Tibial nerve (tissue), 4 donors: ENCODE results near the gene FSCB. TPM values are rescaled to one million over a fixed set of nuclear protein-coding genes. Genes with fewer than 3 reads are reported as not detected.

ENCODE experiments used
- DNase-seq, 2 donors: peaks; one replicate each; pipeline ENCODE4 v3.0.0-alpha.2; 2019; ENCODE audit warnings: low spot score in 2 of 2
- H3K27ac ChIP-seq, 4 donors: fragments of 200-600 bp; sonication (generic) in 3 of 4; one replicate each; pipeline ENCODE4 v1.5.1; 2017 to 2019; ENCODE audit warnings: mild to moderate bottlenecking in 1 of 4
- H3K27me3 ChIP-seq, 2 donors: fragments of 200-600 bp; sonication (generic) in 1 of 2; one replicate each; pipeline versions ENCODE4 v1.5.1 to v1.6.0; 2017 to 2019
- H3K36me3 ChIP-seq, 3 donors: fragments of 200-600 bp; sonication (generic); one replicate each; pipeline ENCODE4 v1.5.1; 2018 to 2019
- H3K4me1 ChIP-seq, 4 donors: fragments of 200-600 bp; sonication (generic) in 3 of 4; one replicate each; pipeline ENCODE4 v1.5.1; 2017 to 2019
- H3K4me3 ChIP-seq, 4 donors: fragments of 200-600 bp; sonication (generic) in 3 of 4; one replicate each; pipeline ENCODE4 v1.5.1; 2017 to 2019; ENCODE audit warnings: mild to moderate bottlenecking in 1 of 4, moderate library complexity in 1 of 4
- H3K9me3 ChIP-seq, 4 donors: fragments of 200-600 bp; sonication (generic) in 3 of 4; one replicate each; pipeline ENCODE4 v1.5.1; 2017 to 2019
- EP300 ChIP-seq, 2 donors: sonication (generic); formaldehyde crosslinking; IDR thresholded peaks; one replicate each; pipeline ENCODE4 v1.6.1; 2017; ENCODE audit warnings: antibody characterized with exemption in 2 of 2, mild to moderate bottlenecking in 1 of 2
- POLR2A ChIP-seq, 2 donors: fragments of 450-650 bp; IDR thresholded peaks; one replicate each; pipeline ENCODE4 v1.6.1; 2017; ENCODE audit warnings: antibody characterized with exemption in 2 of 2, mild to moderate bottlenecking in 2 of 2, moderate library complexity in 2 of 2
- WGBS, 2 donors: methylation state at CpG; one replicate each; pipeline ENCODE4 v1.1.5; 2018; 5-methylcytosine and 5-hydroxymethylcytosine counted together
- total RNA-seq, 4 donors: library from RNA; depleted of rRNA; stranded (reverse); fragments of >200 nt; gene quantifications; one replicate each; pipeline ENCODE4 v1.1.0, GENCODE V29; 2016
- TF ChIP-seq, protein P1 (sequence below), 5 experiments: fragments of 200-600 bp in 3 of 5; fragments of 450-650 bp in 2 of 5; sonication (generic) in 3 of 5; IDR thresholded peaks; one replicate each; pipeline ENCODE4 v1.5.1; 2016 to 2019; ENCODE audit warnings: antibody characterized with exemption in 5 of 5, mild to moderate bottlenecking in 3 of 5, moderate library complexity in 2 of 5

FSCB gene, protein sequence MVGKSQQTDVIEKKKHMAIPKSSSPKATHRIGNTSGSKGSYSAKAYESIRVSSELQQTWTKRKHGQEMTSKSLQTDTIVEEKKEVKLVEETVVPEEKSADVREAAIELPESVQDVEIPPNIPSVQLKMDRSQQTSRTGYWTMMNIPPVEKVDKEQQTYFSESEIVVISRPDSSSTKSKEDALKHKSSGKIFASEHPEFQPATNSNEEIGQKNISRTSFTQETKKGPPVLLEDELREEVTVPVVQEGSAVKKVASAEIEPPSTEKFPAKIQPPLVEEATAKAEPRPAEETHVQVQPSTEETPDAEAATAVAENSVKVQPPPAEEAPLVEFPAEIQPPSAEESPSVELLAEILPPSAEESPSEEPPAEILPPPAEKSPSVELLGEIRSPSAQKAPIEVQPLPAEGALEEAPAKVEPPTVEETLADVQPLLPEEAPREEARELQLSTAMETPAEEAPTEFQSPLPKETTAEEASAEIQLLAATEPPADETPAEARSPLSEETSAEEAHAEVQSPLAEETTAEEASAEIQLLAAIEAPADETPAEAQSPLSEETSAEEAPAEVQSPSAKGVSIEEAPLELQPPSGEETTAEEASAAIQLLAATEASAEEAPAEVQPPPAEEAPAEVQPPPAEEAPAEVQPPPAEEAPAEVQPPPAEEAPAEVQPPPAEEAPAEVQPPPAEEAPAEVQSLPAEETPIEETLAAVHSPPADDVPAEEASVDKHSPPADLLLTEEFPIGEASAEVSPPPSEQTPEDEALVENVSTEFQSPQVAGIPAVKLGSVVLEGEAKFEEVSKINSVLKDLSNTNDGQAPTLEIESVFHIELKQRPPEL
- 1 to 10 TPM in 1 of 4 donors, under 1 TPM in 3; 0.30 to 2.2 (median 0.54) TPM for total RNA-seq

DNA sequence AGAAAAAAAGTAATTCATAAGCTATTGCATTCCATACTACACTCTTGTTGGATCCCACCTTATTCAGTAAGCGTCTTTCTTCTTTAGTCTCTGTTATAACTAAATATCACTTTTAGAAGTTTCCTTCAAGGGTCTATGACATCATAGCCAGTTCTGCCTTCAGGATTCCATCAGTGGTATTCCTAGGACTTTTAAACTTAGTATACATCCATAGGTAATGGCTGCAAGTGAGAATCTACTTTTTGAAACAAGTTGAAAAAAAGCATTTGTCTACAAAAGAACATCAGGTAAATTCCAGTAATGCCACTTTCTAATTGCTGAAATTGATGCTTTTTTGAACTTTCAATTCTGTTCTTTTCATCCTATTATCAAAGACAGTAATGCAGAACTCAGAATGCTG lies at the start of gene FSCB:
TSS of gene FSCB (minus strand) at position 101 of the 400 bp plus-strand sequence. CDS start 296 bp downstream, outside the sequence.
- Histone ChIP-seq H3K27me3 (no peaks in the 10 kb centered on the region), H3K9me3 (peaks cover 0 to 6% (median 0%) of the 10 kb centered on the region in 4 donors), H3K4me3 (no peak within 1 kb of the TSS), H3K27ac (no peak within 1 kb of the TSS), H3K4me1 (no peaks in the 10 kb centered on the region), H3K36me3 (no peaks in the 10 kb centered on the region)
- 93 to 94% methylated on average over 1 of the region's 1 CpG for WGBS, 2 donors
- TF ChIP-seq POLR2A (IDR thresholded peaks at IDR 0.05): no peak
- TF ChIP-seq EP300 (IDR thresholded peaks at IDR 0.05): no peak
- TF ChIP-seq, protein P1, sequence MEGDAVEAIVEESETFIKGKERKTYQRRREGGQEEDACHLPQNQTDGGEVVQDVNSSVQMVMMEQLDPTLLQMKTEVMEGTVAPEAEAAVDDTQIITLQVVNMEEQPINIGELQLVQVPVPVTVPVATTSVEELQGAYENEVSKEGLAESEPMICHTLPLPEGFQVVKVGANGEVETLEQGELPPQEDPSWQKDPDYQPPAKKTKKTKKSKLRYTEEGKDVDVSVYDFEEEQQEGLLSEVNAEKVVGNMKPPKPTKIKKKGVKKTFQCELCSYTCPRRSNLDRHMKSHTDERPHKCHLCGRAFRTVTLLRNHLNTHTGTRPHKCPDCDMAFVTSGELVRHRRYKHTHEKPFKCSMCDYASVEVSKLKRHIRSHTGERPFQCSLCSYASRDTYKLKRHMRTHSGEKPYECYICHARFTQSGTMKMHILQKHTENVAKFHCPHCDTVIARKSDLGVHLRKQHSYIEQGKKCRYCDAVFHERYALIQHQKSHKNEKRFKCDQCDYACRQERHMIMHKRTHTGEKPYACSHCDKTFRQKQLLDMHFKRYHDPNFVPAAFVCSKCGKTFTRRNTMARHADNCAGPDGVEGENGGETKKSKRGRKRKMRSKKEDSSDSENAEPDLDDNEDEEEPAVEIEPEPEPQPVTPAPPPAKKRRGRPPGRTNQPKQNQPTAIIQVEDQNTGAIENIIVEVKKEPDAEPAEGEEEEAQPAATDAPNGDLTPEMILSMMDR (IDR thresholded peaks at IDR 0.05): no peak
- no peak for DNase-seq

DNA sequence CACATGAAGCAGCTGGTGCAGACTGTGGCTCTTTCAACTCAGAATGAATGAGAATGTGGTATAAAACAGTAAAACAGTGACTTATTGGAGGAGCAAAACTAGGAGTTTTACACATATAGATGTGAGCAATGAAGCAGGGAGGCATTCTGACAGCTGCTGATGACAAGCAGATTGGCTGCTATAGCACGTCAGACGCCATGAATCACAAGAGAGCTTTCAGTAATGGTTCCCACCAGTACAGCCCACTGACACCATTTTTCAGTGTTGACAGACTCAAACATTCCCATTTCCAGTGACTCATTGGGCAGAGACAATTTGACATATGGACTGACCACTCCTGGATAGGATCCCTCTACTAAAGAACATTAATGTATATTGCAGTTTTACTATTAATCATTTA lies 24.6 kb upstream of the FSCB start:
- TF ChIP-seq, protein P1 (IDR thresholded peaks at IDR 0.05): no peak
- TF ChIP-seq POLR2A (IDR thresholded peaks at IDR 0.05): no peak
- no peak for TF ChIP-seq EP300 (IDR thresholded peaks at IDR 0.05)
- H3K27me3 ChIP-seq: no peaks in the 10 kb centered on the region
- peak overlapping the region in 2 of 4 donors; percentile 81 to 85 for H3K27ac ChIP-seq
- peaks cover 0 to 22% (median 9%) of the 10 kb centered on the region in 4 donors for H3K4me1 ChIP-seq
- H3K36me3 ChIP-seq: no peaks in the 10 kb centered on the region
- no peaks in the 10 kb centered on the region for H3K9me3 ChIP-seq
- DNase-seq: no peak
- WGBS, 2 donors: 85 to 95% methylated on average over 2 of the region's 2 CpGs
- H3K4me3 ChIP-seq: no peak overlapping the region

DNA sequence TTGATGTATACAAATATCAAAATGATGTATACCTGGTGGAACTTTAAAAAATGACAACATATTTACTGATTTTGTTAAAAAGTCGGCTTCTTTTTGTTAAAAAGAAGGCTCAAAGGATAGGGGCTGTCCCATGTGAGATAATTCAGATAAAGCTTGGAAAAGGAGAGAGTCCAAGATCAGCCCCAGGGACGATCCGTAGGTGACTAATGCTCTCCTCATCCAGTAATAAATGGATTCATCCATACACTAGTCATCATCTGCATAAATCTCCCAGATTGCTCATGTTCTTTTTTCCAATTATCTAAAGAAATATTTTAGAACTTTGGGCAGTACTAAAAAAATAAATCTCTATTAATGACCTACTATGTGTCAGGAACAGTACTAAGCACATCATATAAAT lies 23.4 kb upstream of the FSCB start:
- Histone ChIP-seq H3K4me3 (no peak overlapping the region), H3K27ac (peak overlapping the region; percentile 31 to 85 (median 65)), H3K4me1 (peaks cover 0 to 22% (median 9%) of the 10 kb centered on the region in 4 donors), H3K36me3 (no peaks in the 10 kb centered on the region), H3K9me3 (no peaks in the 10 kb centered on the region), H3K27me3 (no peaks in the 10 kb centered on the region)
- WGBS, 2 donors: 73 to 78% methylated on average over 3 of the region's 3 CpGs
- TF ChIP-seq POLR2A (IDR thresholded peaks at IDR 0.05) (no peak), EP300 (IDR thresholded peaks at IDR 0.05) (no peak)
- TF ChIP-seq, protein P1 (IDR thresholded peaks at IDR 0.05): no peak
- DNase-seq: no peak

DNA sequence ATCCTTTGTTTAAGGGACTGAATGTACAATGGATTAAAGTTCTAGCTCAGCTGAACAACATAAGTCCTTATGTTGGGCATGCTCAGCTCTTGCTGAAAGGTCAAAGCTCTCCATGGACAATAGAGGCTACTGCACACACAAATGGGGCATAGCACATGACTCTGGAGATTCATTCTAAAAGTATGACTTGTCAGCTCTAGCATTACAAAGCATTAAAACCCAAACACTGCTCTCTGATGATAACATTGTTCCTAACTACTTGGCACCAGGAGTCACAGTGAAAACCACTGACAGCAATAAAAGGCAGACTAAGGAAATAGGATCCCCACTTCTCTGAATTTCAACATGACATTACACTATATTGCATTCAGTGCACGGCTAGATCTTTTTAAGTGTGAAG lies 21.9 kb upstream of the FSCB start:
- no peaks in the 10 kb centered on the region for H3K9me3 ChIP-seq
- H3K36me3 ChIP-seq: no peaks in the 10 kb centered on the region
- peak; percentile 22 to 85 for TF ChIP-seq EP300 (IDR thresholded peaks at IDR 0.05)
- TF ChIP-seq, protein P1 (IDR thresholded peaks at IDR 0.05): no peak
- peak overlapping the region in 3 of 4 donors; percentile 31 to 85 (median 81) for H3K27ac ChIP-seq
- 0 to 9% methylated on average over 1 of the region's 1 CpG for WGBS, 2 donors
- H3K4me1 ChIP-seq: peaks cover 0 to 22% (median 9%) of the 10 kb centered on the region in 4 donors
- DNase-seq: no peak
- no peaks in the 10 kb centered on the region for H3K27me3 ChIP-seq
- no peak overlapping the region for H3K4me3 ChIP-seq
